ENCODE data around the gene SSC5D.

GRCh38 chr19:55454787-55455243, 33.4 kb upstream of the SSC5D start:
- TF ChIP-seq CTCF (IDR thresholded peaks at IDR 0.05): peak; percentile 77
- TF ChIP-seq EZH2phosphoT487 (IDR thresholded peaks at IDR 0.05; ENCODE audit: borderline replicate concordance, low read depth): no peak
- no peak for TF ChIP-seq PBX3 (IDR thresholded peaks at IDR 0.05)
- TF ChIP-seq USF1 (IDR thresholded peaks at IDR 0.05; ENCODE audit: borderline replicate concordance, low read depth): no peak
- no peak for TF ChIP-seq GABPA (IDR thresholded peaks at IDR 0.05; ENCODE audit: low read depth)
- no peak for TF ChIP-seq MXI1 (IDR thresholded peaks at IDR 0.05; ENCODE audit: low read depth, low read length)
- no peak for TF ChIP-seq POLR2AphosphoS5 (IDR thresholded peaks at IDR 0.05; ENCODE audit: low read depth, low read length)
- no peak for TF ChIP-seq MAX (IDR thresholded peaks at IDR 0.05; ENCODE audit: low read depth)
- no peak for TF ChIP-seq RFX5 (IDR thresholded peaks at IDR 0.05; ENCODE audit: low read length)
- TF ChIP-seq EP300 (IDR thresholded peaks at IDR 0.05; ENCODE audit: borderline replicate concordance in 1 of 2, low read depth in 1 of 2, low read length in 1 of 2): no peak
